Right kidney (tissue), 1 donor: ENCODE measurements around the gene TTC7B.

Source experiments
- DNase-seq: peaks from one replicate; pipeline ENCODE4 v3.0.0-alpha.2; 2016

TTC7B gene

GRCh38 chr14:90740946-90741681 lies 75.1 kb downstream of the TTC7B start:
- no peak for DNase-seq

GRCh38 chr14:90740081-90740480 lies 76.1 kb downstream of the TTC7B start:
- DNase-seq: no peak

- no peak for DNase-seq
Observed at GRCh38 chr14:90739318-90740068, 76.7 kb downstream of the TTC7B start.

- no peak for DNase-seq
Observed at GRCh38 chr14:90733139-90733808, 83.0 kb downstream of the TTC7B start.

GRCh38 chr14:90732718-90733117 lies 83.5 kb downstream of the TTC7B start:
- no peak for DNase-seq

- DNase-seq: no peak
Observed at GRCh38 chr14:90732139-90732538, 84.1 kb downstream of the TTC7B start.

- DNase-seq: no peak
Observed at GRCh38 chr14:90731487-90731886, 84.7 kb downstream of the TTC7B start.

GRCh38 chr14:90730206-90730766 lies 85.9 kb downstream of the TTC7B start:
- no peak for DNase-seq

GRCh38 chr14:90728951-90729350 lies 87.3 kb downstream of the TTC7B start:
- no peak for DNase-seq

- DNase-seq: no peak
Observed at GRCh38 chr14:90727082-90727481, 89.1 kb downstream of the TTC7B start.

GRCh38 chr14:90726656-90727055 lies 89.6 kb downstream of the TTC7B start:
- DNase-seq: peak; percentile 17

- DNase-seq: no peak
Observed at GRCh38 chr14:90724866-90725265, 91.4 kb downstream of the TTC7B start.

GRCh38 chr14:90722590-90722989 lies 93.6 kb downstream of the TTC7B start:
- no peak for DNase-seq

GRCh38 chr14:90721619-90722305 lies 94.5 kb downstream of the TTC7B start:
- DNase-seq: no peak

GRCh38 chr14:90720832-90721231 lies 95.4 kb downstream of the TTC7B start:
- no peak for DNase-seq

GRCh38 chr14:90720336-90720735 lies 95.9 kb downstream of the TTC7B start:
- DNase-seq: no peak

GRCh38 chr14:90717916-90718315 lies 98.3 kb downstream of the TTC7B start:
- no peak for DNase-seq

GRCh38 chr14:90715993-90716392 lies 100.2 kb downstream of the TTC7B start:
- DNase-seq: no peak

GRCh38 chr14:90715495-90715894 lies 100.7 kb downstream of the TTC7B start:
- DNase-seq: no peak

GRCh38 chr14:90714811-90715210 lies 101.4 kb downstream of the TTC7B start:
- DNase-seq: no peak

GRCh38 chr14:90704738-90705392 lies 111.4 kb downstream of the TTC7B start:
- DNase-seq: no peak
